Measurements from ENCODE around the gene WAC.
"Not testable (repeated sequence)": the region's sequence is repeated elsewhere in the genome, so short reads cannot be mapped to it uniquely, and the experiment has no call there.

Gene WAC

GRCh38 chr10:28561531-28561930, 28.6 kb downstream of the WAC start:
- in situ Hi-C loops (cut with MboI; ENCODE audit: low sequenced_read_pairs), result no loop called here

GRCh38 chr10:28564905-28565304, 32.0 kb downstream of the WAC start:
- in situ Hi-C loops (cut with MboI; ENCODE audit: low sequenced_read_pairs), result no loop called here

GRCh38 chr10:28566458-28567015, 33.6 kb downstream of the WAC start:
- in situ Hi-C loops (cut with MboI; ENCODE audit: low sequenced_read_pairs), result no loop called here

DNA sequence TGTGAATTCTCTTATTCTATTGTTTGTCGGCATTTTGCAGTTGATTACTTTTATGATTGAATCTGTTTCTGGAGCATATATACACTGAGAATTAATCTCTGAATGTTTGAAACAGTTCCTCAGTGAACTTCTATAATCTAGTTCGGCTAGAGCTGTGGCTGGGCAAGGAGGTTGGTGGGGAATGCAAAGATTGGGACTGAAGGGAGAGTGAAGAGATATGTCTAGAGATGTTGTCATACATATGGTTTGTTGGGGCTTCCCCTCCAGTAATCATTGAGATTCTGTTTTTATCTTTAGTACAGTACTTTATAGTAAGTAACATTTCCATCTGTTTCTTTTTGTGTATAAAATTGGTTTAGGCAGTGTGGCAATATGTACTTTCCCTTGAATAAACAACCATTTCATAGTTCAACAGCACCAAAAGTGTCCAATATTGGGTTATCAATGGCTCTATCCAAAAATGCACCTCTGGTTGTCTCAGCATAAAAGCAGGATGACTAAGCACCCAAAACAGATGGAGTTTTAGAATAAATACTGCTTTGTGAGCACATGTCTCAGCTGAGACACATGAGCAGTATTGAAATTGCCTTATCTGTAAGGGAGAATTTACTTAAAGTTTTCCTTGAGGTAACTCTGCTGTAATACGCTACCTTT, 36.7 kb downstream of the WAC start:
- in situ Hi-C loops (cut with MboI; ENCODE audit: low sequenced_read_pairs), result no loop called here

DNA sequence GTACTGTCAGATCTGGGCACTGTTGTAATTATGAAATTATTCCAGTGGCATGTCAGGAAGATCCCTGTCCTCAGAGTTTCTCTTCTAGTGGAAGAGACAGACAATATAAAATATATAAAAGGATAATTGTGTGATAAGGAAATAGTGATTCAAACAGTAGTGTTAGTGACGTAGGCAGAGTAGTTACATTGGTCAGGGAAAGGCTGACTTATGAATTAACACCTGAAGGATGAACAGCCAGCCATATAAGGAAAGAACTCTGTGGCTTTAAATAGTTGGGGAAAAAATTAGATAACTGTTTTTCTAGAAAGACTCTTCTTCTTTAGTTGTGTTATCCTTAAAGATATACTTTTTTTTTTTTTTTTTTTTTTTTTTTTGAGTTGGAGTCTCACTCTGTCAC, 37.7 kb downstream of the WAC start:
- in situ Hi-C loops (cut with MboI; ENCODE audit: low sequenced_read_pairs), result no loop called here

GRCh38 chr10:28571265-28571664, 38.3 kb downstream of the WAC start:
- in situ Hi-C loops (cut with MboI; ENCODE audit: low sequenced_read_pairs), result no loop called here

GRCh38 chr10:28574214-28574613, 41.3 kb downstream of the WAC start:
- in situ Hi-C loops (cut with MboI; ENCODE audit: low sequenced_read_pairs), result not testable (repeated sequence)

DNA sequence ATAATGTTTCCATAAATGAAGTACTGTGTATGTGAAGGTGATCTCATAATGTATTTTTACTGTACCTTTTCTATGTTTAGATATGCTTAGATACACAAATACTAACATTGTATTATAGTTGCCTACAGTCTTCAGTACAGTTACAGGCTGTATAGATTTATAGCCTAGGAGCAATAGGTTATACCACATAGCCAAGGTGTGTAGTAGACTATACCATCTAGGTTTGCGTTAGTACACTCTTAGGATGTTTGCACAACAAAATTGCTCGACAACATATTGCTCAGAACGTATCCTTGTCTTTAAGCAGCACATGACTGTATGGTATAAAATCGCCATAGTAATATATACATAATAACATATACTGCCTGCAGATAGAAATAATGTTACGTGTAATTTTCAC, 42.9 kb downstream of the WAC start:
- in situ Hi-C loops (cut with MboI; ENCODE audit: low sequenced_read_pairs), result no loop called here

- in situ Hi-C loops (cut with MboI; ENCODE audit: low sequenced_read_pairs), result no loop called here
Measured at GRCh38 chr10:28577506-28577905, 44.6 kb downstream of the WAC start.

DNA sequence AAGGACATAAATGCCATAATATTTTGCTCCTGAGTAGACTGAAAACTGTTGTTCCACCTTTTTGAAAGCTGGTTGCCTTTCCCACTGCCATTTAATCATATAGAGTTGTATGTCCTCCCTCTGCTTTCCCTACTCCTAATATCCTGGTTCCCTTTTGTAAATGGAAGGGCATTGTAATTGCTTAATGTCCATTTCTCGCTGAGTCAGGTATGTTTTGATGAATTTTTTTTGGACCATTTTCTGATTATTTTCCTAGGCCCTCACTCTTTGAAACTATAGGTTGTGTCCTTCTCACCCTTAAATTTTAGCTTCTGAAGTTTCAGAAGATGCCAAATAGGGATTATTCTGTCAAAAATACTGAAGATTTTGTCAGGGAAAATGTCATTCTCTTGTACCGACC, 45.5 kb downstream of the WAC start:
- in situ Hi-C loops (cut with MboI; ENCODE audit: low sequenced_read_pairs), result no loop called here

DNA sequence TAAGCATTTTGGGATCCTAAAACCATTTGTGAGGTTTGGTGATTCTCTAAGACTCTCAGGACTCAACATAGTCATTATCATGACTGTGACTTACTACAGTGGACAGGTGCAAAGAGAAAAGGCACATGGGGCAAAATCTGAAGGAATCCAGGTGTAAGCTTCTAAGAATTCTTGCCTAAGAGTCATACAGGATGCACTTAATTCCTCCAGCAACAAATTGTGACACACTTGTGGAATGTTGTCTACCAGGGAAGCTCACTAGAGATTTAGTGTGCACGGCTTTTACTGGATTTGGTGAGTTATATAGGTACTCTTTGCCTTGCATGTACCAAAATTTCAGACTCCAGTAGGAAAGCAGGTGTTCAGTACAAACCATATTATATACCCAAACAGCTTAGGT, 47.9 kb downstream of the WAC start:
- in situ Hi-C loops (cut with MboI; ENCODE audit: low sequenced_read_pairs), result no loop called here

DNA sequence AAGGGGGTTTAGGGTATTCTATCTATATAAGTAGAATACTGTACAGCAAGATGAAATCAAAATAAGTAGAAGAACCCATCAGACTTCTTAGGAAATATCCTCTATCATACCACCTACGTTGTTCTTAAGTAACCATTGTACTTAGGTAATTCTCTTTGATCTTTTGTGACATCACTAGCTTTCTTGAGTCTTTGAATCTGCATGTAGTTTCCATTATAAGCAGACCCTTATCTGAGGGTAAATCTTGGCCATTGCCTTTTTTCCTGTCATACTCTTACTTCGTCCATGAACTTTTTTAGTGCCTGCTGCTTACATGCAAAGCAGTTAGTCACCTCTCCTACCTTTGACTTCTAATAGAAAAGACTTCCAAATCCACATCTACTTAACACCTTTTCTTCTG, 49.0 kb downstream of the WAC start:
- in situ Hi-C loops (cut with MboI; ENCODE audit: low sequenced_read_pairs), result no loop called here

DNA sequence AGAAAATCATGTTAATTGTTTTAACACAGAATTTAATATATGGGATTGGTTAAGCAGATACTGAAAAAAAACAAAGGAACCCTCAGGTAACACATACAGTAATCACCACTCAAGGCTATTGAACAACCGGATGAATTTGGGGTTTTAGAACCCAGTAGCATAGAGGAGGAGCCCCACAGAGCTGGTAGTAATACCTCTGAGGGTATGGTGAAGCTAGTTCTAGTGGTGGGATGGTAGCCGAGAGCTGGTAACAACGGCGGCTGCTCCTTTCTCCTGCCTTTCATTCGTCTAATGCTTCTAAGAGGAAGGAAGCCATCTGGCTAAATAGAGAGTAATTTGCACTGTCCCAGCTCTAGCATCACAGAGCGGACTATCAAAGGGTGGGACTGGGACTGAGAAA, 52.2 kb downstream of the WAC start:
- in situ Hi-C loops (cut with MboI; ENCODE audit: low sequenced_read_pairs), result no loop called here

DNA sequence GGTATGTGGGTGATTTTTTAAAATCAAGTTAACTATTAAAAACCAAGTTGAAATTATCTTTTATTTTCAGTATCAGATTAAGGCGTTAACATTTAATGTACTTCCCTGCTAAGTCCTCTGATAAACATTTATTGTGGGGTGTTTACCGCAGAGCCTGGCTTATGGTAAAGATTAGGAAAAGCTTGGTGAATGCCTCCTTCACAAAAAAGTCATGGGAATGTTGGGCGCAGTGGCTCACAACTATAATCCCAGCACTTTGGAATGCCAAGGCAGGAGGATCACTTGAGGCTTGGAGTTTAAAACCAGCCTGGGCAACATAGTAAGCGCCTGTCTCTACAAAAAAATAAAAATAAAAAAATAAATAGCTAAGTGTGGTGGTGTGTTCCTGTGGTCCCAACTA, 53.3 kb downstream of the WAC start:
- in situ Hi-C loops (cut with MboI; ENCODE audit: low sequenced_read_pairs), result no loop called here

DNA sequence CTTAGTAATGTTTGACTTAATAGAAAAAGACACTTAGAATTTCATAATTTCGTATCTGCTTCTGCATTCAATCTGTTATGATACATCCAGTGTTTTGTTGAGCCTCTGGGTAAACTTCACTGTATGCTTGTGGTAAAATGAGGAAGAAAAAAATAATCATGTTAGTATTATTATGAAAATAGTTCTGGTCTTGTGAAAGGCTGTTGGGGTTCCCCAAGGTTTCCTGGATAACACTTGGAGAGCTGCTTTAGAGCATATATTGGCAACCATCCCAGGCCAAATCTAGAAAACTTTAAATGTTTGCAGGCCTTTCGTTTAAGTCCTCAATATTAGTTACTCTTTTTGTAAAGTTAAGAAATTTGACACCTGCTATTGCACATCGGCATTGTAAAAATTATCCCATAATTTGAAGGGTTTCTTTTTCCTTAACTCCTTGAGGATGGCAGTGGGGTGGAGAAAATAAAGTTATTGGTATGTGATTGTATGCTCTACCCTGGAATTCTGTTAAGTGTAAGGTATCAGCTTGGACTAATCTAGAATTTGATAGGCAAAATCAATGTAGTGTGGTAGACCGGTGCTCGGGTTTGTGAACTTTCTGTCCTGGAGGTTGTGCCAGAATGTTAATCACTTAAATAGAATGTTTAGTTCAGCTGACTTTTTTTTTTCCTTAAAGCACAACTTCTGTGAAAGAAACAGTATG, 54.5 kb downstream of the WAC start:
- in situ Hi-C loops (cut with MboI; ENCODE audit: low sequenced_read_pairs), result no loop called here

DNA sequence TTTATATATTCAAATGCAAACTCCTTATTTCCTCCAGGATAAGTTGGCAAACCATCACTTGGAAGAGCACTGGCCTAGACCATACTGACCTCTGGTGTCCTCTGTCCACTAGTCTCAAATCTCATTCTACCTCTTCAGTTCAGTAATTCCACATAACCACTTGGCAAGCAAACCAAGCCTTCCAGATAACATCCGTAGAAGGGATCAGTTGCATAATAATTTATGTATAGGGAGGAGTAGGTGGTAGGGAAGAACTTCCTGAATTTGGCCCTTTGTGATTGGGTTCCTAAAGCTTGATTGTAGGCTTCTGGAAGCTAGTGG, 55.0 kb downstream of the WAC start:
- in situ Hi-C loops (cut with MboI; ENCODE audit: low sequenced_read_pairs), result no loop called here

GRCh38 chr10:28592953-28593352, 60.0 kb downstream of the WAC start:
- in situ Hi-C loops (cut with MboI; ENCODE audit: low sequenced_read_pairs), result no loop called here

- in situ Hi-C loops (cut with MboI; ENCODE audit: low sequenced_read_pairs), result no loop called here
Measured at GRCh38 chr10:28593811-28594210, 60.9 kb downstream of the WAC start.

GRCh38 chr10:28594406-28594805, 61.5 kb downstream of the WAC start:
- in situ Hi-C loops (cut with MboI; ENCODE audit: low sequenced_read_pairs), result no loop called here

DNA sequence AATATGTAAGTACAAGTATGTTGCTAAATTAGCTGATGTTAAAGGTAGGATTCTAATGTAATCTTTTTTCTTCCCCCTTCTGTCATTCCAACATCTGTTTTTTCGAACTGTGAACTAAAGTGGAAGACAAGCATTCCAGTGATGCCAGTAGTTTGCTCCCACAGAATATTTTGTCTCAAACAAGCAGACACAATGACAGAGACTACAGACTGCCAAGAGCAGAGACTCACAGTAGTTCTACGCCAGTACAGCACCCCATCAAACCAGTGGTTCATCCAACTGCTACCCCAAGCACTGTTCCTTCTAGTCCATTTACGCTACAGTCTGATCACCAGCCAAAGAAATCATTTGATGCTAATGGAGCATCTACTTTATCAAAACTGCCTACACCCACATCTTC, 62.7 kb downstream of the WAC start:
- in situ Hi-C loops (cut with MboI; ENCODE audit: low sequenced_read_pairs), result no loop called here

DNA sequence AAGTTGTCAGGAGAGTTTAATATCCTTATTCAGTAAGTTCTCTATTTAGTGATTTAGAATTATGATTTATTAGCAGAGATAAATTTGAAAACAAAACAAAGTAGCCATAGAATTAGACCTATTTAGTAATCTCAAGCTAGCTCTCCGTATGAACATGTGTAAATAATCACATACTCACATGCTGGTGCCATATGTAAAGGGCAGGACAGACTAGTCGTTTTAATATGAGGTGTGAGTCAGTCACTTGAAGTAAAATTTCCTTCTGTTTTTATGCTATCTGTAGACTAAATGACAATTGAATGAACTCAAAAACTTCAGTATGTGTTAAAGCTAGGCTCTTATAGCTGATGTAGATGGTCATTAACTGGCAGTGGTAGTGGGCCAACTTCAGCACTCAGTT, 67.1 kb downstream of the WAC start:
- in situ Hi-C loops (cut with MboI; ENCODE audit: low sequenced_read_pairs), result no loop called here

DNA sequence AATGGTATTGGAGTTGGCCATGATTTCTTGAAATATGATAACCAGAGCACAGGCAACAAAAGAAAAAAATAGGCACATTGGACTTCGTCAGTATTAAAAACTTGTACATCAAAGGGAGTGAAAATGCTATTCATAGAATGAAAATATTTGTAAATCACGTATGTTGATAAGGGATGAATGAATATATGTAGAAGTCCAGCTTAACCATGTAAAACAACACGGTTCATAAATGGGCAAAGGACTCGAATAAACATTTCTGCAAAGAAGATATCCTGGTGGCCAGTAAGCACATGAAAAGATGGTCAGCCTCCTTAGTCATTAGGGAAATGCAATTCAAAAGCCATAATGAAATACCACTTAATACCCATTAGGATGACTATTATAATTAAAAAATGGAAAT, 68.1 kb downstream of the WAC start:
- in situ Hi-C loops (cut with MboI; ENCODE audit: low sequenced_read_pairs), result no loop called here

All from HL-60/S4 treated with retinoic acid at 250 ng/mL for 4 days and 3 days (cell line).